Activated T-helper 1 cell treated with anti-CD3 and anti-CD28 coated beads, Interleukin-2, amount 50 U/mL, for 16 hours (primary cell): ENCODE results near the gene LTBP4.
A peak's percentile ranks its signal among the peaks of the same experiment; 100 is the strongest.
"Not testable (repeated sequence)": the region's sequence is repeated elsewhere in the genome, so short reads cannot be mapped to it uniquely, and the experiment has no call there.

Experiments
- DNase-seq, 2 donors: peaks; one replicate each; pipeline ENCODE4 v3.0.0-alpha.2; 2020; ENCODE audit warnings: low read depth in 1 of 2, low spot score in 1 of 2

Gene LTBP4

GRCh38 chr19:40575326-40575725 is 25.8 kb upstream of the LTBP4 start:
- DNase-seq: no peak

- no peak for DNase-seq
Measured at GRCh38 chr19:40576151-40576584, 25.0 kb upstream of the LTBP4 start.

DNA sequence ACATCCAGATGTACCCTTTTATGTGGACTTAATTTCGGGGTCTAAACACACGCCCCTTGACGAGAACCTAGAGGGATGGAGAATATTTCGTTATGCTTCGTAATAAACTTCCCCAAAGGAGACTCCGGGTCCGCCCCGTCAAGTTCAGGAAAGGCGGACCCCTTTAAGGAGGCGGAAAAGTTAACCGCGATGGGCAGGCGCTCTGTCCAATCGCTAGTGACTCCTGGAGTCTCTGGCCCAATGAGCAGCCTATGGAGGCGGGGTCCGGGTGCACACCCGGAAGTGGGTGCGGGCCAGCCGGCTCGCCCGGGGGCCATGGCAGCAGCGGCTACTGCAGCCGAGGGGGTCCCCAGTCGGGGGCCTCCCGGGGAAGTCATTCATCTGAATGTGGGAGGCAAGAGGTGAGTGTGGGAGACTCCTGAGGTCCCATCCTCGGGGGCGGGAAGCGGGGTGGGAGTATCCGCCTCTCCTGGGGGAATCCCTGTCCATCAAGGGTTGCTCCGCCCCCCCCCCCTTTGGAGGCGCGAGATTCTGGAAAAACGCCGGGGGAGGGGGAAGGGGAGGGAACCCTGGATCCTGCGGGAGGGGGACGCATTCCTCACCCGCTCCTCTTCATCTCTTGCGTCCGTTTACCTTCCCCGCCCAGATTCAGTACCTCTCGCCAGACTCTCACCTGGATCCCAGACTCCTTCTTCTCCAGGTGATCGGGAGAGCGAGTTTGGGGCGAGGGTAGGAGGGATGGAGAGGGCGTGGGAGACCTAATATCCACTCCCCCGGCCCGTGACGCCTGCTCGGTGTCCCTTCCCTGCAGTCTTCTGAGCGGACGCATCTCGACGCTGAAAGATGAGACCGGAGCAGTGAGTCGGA is 24.4 kb upstream of the LTBP4 start, which contains the start of gene SHKBP1:
Gene SHKBP1 (plus strand): TSS at position 289 of the 867 bp plus-strand sequence. CDS start 27 bp downstream, at position 316.
- peak; percentile 78 to 87 for DNase-seq

DNA sequence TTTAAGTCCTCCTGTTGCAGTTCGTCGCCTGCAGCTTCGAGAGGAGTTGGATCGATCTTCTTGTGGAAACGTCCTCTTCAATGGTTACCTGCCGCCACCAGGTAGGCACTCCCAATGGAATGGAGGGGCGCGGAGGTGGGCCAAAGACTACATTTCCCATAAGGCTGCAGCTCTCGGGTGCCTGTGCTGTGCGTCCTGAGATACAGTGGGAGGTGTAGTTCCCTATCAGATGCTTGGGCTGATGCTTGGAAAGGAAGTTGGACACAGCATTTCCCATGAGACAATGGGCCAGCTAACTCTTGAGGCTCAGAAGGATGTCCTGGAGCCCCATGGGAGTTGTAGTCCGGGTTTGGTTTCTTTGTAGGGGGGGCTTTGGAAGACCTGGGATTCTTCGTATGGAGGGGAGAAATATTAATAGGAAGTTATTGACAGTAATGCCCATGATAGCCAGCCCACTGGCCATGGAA is 22.7 kb upstream of the LTBP4 start:
- no peak for DNase-seq

- DNase-seq: no peak
Measured at GRCh38 chr19:40580619-40581018, 20.6 kb upstream of the LTBP4 start.

DNA sequence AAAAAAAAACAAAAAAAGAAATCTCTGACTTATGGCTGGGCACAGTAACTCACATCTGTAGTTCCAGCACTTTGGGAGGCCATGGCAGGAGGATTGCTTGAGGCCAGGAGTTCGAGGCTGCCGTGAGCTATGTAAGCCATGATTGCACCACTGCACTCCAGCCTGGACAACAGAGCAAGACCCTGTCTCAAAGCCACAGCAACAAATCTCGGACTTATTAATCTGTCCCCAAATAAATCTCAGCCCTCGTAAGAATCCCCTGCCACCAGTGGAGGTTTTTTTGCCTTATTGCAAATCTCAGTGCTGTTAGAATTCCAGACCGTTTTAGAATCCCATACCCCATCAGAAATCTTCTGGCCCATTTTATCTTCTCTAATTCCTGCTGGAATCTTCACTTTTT is 19.6 kb upstream of the LTBP4 start:
- no peak for DNase-seq

GRCh38 chr19:40582467-40582866 is 18.7 kb upstream of the LTBP4 start:
- DNase-seq: no peak

DNA sequence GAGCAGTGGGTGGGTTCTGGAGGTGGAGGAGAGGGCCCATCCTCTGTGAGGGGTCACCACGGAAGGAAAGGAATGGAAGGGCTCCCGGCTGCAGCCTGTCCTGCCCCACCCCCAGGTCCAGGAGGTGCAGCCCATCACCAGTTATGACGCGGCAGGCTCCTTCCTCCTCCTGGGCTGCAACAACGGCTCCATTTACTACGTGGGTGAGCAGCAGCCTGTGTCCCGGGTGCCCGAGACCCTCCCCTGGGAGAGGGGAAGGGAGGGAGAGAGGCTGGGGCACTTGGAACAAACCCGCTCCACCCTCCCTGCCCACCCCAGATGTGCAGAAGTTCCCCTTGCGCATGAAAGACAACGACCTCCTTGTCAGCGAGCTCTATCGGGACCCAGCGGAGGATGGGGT is 17.9 kb upstream of the LTBP4 start:
- DNase-seq: no peak

- no peak for DNase-seq
Measured at GRCh38 chr19:40584007-40584406, 17.2 kb upstream of the LTBP4 start.

DNA sequence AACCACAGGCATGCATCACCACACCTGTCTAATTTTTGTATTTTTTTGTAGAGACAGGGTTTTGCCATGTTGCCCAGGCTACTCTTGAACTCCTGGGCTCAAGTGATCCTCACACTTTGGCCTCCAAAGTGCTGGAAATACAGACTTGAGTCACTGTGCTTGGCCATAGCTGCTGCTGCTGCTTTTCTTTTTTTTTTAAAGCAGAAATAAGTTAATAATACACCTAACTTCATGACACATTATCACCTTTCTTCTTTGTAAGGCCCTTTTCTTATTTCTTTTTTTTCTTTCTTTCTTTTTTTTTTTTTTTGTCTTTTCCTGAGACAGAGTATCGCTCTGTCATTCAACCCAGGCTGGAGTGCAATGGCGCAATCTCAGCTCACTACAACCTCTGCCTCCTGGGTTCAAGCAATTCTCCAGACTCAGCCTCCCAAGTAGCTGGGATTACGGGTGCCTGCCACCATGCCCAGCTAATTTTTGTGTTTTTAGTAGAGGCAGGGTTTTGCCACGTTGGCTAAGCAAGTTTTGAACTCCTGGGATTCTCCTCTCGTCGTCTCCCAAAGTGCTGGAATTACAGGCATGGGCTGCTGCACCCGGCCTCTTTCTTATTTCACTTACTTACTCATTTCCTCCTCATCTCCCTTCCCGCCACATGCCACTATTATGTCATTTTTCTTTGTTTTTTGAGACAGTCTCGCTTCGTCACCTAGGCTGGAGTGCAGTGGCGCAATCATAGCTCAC is 15.8 kb upstream of the LTBP4 start:
- no peak for DNase-seq

GRCh38 chr19:40585982-40586422 is 15.2 kb upstream of the LTBP4 start:
- no peak for DNase-seq

DNA sequence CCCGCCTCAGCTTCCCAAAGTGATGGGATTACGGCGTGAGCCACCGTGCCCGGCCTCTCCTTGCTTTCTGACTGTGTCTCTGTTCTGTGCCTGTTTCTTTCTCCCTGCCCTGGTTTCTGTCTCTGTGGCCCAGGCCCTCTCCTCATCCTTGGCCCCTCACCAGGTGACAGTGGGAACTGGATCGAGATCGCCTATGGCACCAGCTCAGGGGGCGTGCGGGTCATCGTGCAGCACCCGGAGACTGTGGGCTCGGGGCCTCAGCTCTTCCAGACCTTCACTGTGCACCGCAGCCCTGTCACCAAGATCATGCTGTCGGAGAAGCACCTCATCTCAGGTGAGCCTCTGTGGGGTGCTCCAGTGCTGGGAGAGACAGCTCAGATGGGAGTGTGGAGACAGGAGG is 14.6 kb upstream of the LTBP4 start:
- no peak for DNase-seq

DNA sequence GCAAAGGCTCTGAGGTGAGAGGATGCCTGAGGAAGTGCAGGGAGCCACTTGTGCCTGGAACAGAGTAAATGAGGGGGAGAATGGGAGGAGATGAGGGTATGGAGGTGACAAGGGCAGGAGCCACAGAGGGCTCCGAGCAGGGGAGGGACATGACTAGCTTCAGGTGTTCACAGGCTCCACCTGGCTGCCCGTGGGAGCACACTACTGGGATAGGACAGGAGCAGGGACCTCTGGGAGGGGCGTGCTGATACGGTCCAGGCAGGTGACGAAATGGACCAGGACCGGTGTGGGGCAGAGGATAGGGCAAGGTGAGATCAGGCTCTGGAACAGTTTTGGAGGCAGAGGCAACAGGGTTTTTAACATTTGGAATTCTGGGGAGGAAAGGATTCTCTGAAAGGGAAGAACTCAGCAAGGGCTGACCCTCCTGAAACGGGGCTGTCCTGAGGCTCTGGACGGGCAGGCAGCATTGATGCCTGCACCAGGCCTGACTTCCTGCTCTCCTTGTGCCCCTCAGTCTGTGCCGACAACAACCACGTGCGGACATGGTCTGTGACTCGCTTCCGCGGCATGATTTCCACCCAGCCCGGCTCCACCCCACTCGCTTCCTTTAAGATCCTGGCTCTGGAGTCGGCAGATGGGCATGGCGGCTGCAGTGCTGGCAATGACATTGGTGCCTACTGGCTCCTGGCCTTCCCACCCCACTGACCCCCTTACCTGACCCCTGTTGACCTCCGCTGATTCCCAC is 12.9 kb upstream of the LTBP4 start:
- no peak for DNase-seq

GRCh38 chr19:40588926-40589569 is 12.1 kb upstream of the LTBP4 start:
- DNase-seq: no peak

- DNase-seq: no peak
Measured at GRCh38 chr19:40589591-40590429, 11.4 kb upstream of the LTBP4 start.

GRCh38 chr19:40590464-40591265 is 10.5 kb upstream of the LTBP4 start:
- no peak for DNase-seq

DNA sequence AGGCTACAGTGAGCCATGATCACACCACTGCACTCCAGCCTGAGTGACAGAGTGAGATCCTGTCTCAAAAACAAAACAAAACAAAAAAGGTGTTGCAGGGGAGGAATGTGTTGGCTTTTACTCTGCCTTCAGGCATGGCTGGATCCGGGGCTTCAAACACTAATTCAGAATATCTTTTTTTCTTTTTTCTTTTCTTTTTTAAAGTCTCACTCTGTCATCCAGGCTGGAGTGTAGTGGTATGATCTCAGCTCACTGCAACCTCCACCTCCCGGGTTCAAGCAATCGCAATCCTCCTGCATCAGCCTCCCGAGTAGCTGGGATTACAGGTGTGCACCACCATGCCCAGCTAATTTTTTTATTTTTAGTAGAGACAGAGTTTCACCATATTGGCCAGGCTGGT is 9.4 kb upstream of the LTBP4 start:
- DNase-seq: not testable (repeated sequence)

DNA sequence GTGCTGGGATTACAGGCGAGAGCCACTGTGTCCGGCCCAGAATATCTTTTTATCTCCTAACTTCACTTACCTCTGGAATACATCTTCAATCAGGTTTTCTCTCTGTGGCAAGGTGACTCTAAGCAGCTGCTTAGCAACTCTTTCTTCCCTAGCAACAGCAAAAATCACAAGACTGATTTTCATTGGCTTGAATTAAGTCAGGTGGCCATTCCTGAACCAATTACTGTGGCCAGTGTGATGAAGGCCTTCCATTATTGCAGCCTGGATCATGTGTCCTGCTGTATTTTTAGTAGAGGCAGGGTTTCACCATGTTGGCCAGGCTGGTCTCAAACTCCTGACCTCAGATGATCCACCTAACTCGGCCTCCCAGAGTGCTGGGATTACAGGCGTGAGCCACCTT is 9.0 kb upstream of the LTBP4 start:
- no peak for DNase-seq

DNA sequence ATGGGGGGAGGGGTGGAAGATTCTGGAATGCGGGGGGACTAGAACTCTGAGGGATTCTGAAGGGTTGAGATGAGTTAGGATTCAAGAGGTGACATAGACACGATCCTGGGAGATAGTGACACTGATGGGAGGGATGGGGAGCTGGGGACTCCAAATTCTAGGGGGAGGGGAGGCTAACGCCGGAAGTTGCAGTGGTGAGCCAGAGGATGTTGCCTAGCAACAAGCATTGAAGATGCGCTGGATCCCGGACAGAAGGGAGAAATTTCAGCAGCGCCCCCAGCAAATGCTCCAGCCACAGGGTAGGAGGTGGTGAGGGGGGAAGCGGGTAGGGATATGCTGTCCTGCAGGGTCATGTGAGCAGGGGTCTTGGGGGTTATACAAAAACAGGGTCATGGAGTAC is 6.9 kb upstream of the LTBP4 start:
- no peak for DNase-seq
